HG02884 (cell line): ENCODE results near the gene ZCWPW1.
A peak's percentile ranks its signal among the peaks of the same experiment; 100 is the strongest.
"Not testable (repeated sequence)": the region's sequence is repeated elsewhere in the genome, so short reads cannot be mapped to it uniquely, and the experiment has no call there.

Experiments
- ATAC-seq: cut with Tn5 transposase; IDR thresholded peaks from one replicate; pipeline ENCODE4 v1.9.1; 2021; ENCODE audit warnings: mild to moderate bottlenecking, moderate library complexity; ENCODE audit not compliant: unreplicated experiment

The ZCWPW1 gene

DNA sequence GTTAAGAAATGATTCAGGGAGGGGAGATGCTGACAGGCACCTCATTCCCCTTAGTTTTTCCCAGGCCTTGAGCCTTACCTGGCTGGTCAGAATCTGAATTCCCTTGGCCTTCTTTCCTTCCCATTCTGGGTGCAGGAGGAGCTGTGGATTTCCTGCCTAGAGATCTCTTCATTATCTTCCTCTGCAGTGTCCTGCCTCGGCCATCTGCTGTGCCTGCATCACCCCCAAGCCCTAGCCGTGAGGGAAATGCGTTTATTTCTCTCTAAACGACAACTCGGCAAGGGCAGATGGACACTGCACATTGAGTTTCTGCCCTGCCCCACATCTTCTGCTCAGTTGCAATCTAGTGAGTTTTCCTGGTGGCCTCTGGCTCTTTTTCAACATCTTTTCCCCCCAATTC is 26.7 kb downstream of the ZCWPW1 start:
- ATAC-seq: no peak

DNA sequence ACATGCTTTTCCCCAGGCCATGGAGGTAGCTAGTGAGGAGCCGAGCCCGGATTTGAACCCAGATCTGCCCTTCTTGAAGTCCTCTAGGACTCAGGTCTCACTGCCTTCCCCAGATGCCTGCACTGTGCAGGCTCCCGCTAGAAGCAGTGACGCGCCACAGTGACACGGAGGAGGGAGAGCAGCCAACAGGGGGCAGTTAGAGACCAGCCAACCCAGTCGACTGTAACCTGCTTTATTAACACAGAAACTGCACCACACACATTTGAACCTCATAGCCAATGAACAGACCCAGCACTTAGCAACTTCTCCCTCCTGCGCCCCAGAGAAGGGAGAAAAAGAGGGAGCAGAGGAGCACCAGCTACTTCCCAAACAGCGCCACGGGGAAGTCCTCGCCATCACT is 27.8 kb downstream of the ZCWPW1 start:
- ATAC-seq: no peak

DNA sequence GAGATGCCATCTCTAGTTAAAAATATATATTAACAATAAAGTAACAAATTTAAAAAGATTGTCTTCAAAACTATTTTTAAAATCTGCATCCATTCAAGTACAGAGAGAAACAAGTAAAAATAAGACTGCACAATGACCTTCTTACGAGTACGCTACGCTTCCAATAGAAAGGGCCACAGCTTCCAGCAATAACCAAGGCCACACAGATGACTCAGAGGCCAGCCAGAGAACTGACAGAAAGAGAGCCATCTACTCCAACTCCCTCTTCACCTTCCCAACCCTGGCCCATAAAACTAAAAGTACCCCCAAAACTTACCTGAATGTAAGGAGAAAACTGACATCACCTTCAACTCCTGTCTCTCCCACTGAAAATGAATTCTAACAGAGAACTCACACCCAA is 28.5 kb downstream of the ZCWPW1 start:
- no peak for ATAC-seq

DNA sequence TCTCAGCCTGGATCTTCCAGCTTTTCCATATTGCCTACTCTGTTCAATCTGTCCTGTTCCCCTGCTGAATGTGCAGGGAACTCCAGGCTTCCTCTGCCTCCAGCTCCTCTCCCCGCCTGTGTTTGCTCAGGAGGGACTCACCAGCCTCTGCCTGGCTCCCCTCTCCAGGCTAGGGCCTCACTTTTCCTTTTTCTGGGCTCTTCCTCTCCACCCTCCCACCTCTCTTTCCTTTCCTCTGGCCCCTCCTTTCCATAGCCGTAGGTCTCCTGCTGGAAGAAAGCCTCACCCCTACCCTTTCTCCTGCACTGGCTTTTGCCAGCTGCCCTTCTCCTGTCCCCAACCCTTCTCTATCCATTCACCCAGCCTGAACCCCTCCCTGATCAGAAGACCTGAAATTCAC is 30.3 kb downstream of the ZCWPW1 start:
- ATAC-seq: no peak

DNA sequence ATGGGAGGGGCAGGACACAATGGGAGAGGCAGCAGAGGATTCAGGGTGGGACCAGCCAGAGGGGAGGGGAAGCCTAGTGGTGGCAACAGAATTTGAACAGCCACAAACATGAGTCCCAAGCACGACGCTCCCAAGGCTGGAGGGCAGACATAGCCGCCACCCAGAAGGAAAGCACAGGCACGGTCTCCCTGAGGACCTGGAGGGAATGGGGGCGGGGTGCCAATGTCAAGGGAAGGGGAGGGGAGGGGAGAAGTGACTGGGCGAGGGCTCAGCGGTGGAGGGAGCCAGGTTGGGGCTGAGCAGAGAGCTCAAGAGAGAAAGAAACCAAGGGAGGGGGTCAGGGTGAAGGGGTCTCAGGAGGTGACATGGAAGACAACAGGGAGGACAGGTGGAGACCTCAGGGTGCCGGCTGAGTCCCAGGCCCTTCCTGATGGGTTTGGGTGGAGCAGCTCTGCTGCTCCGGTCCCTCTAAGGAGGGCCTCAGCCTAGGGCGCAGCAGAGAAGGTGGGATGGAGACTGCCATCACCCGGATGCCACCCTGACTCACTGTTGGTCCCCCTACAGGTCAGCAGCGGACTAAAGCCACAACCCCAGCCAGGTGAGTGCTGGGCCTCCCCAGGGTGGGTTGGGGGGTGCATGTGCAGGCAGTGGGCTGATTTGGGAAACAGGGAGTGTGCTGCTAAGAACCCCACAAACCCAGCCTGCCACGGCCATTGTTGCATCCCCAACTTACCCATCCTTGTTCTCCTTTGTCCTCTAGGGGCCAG is 31.0 kb downstream of the ZCWPW1 start:
- no peak for ATAC-seq

DNA sequence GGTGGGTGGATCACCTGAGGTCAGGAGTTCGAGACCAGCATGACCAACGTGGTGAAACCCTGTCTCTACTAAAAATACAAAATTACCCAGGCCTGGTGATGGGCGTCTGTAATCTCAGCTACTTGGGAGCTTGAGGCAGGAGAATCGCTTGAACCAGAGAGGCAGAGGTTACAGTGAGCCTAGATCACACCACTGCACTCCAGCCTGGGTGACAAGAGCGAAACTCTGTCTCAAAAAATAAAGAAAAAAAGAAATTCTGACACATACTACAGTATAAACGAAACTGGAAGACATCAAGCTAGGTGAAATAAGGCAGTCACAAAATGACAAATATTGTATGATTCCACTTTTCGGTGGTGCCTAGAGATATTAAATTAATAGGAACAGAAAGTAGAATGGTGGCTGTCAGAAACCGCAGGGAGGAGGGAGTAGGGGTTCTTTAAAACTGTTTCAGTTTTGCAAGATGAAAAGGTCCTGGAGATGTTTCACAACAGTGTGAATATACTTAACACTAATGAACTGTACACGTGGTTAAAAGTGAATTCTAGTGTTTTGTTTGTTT is 32.0 kb downstream of the ZCWPW1 start:
- ATAC-seq: peak; percentile 85

DNA sequence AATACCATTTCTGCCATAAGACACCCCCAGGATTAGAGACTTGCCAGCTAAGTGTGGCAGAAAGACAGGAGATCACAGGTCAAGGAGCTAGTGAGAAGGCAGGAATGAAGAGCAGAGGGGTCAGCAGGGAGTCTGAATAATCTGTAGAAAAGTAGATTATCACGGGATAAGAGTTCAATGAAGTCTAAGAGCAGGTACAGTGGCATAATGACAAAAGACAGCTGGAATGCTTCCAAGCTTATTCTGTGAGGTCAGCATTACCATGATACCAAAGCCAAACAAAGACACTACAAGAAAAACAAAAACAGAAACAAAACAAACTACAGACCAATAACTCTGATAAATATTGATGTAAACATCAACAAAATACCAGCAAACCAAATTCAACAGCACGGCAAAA is 34.4 kb downstream of the ZCWPW1 start:
- ATAC-seq: no peak

DNA sequence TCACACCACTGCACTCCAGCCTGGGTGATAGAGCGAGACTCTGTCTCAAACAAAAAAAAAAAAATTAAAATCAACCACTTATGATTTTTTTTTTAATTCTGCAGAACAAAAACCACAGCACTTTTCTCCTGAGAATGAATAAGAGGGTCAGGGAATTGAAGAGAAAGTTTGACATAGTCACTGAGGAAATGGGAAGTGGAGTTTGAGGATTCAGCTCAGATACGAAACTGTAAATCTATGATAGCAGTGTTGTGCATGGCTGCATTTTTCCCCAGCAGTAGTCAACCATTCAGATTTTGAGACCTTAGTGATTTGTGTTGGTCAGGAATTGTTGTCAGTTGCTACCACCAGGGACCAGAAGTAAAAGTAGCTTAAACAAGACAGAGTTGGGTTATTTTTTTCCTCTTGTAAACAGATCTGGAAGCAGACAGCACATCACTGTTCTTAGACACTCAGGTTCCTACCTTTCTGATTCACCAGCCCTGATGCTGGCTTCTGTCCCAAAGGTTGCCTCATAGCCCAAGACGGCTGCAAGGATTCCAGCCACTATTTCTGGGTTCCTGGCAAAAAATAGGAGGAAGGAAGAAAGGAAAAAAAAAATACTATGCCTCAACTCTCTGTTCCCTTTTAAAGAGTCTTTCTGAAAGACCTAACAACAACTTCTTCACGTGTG is 35.1 kb downstream of the ZCWPW1 start:
- ATAC-seq: no peak

DNA sequence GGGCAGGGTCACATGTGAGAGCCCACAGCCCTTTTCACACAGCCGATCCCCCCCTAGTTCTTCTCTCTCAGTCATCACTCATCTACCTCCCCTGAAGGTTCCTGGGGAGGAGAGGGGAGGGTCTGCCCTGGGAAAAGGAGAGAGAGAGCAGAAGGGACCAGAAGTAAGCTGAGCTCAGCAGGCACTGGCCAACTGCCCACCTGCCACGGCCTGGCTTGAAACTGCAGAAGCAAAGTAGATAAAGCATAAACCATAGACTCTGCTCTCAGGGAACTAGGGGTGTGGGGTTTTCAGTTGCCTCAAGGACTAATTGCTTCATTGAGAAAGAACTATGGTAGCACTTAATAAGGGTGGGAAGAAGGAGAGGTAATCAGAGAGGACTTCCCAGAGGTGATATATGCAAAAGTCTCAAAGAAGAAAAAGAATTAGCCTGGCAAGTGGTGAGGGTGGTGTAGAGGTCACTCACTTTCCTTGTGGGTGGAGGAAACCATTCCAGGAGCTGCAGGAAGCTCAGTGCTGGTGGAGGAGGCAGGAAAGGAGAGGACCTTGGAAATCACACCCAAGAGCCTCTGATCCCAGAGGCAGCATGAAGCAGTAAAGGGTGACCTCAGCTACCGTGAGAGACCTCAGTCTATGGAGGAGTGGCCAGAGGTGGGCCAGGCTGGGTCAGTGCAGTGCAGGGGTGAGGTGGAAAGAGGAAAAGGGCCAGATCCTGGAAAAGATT is 38.1 kb downstream of the ZCWPW1 start:
- ATAC-seq: no peak

DNA sequence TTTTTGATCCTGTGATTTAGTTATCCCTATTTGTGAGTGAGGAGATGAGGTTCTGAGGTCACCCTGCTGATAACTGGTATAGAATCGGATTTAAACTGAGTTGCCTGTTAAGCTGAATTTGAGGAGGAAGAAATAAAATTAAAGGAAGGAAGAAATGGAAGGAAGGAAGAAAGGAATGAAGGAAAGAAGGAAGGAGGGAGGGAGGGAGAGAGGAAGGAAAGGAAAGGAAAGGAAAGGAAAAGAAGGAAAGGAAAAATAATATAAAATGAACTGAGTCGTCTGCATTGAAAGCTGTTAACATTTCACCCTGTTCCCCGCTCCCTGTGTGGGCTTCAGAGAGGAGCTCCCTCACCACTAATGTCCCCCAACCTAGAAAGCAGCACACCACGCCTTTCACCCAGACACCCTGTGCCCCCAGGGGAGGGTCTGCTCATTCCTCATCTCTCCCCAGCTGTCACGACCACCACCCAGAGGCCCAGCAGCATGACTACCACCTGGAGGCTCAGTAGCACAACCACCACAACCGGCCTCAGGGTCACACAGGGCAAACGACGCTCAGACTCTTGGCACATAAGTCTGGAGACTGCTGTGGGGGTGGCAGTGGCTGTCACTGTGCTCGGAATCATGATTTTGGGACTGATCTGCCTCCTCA is 38.9 kb downstream of the ZCWPW1 start:
- no peak for ATAC-seq

DNA sequence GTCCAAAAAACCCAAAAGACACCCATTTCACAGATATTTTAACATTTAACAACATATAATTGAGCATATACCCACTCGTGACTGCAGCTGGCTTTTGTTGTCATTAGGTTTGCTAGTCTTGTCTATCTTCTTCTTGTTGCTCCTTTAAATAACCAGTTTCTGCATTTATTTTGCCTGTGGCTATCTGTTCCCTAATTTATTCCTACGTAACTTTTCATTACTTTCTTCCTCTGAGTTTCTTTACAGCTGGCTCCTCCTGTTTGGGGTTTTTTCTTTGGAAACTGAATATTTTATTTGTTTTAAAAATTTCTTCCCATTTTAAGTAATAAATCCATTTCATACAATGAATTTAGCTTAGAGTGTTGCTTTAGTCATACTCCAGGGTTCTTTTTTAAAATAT is 40.8 kb downstream of the ZCWPW1 start:
- ATAC-seq: no peak

DNA sequence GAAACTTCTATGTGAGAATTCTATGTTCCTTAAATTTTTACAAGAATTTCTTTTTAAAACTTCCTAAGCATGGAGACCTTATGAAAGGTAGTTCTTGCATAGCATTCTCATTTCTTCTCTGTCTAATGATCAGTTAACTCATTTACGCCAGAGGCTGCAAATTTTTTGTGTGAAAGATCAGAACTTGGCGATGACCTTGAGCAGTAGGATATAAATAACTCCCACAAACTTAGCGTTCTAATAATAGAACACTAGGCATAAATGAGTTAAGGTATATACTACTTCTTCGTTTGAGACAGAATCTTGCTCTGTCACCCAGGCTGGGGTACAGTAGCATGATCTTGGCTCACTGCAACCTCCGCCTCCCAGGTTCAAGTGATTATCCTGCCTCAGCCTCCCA is 41.6 kb downstream of the ZCWPW1 start:
- no peak for ATAC-seq

DNA sequence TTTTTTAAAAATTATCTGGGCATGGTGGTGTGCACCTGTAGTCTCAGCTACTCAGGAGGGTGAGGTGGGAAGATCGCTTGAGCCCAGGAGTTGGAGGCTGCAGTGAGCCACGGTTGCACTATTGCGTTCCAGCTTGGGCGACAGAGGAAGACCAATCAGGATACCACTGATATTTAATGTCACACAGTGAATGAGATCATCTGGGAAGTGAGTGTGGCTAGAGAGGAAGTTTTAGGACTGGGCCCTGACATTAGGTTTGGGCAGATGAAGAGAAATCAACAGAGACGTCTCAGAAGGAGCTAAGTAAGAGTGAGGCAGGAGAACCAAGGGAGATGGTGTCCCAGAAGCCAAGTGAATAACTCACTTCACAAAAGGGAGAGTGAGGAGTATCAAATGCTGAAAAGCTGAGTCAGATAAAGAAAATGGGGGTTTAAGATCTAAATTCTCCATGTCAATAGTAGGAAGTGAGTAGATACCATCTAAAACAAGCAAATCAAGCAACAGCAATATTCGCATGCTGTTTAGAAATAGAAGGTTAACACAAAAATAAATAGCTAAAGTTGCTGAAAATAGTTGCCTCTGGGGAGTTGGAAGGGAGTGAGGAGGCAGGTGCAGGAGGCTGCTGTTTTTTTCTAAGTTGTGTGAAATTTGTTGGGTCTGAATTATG is 43.7 kb downstream of the ZCWPW1 start:
- ATAC-seq: no peak

DNA sequence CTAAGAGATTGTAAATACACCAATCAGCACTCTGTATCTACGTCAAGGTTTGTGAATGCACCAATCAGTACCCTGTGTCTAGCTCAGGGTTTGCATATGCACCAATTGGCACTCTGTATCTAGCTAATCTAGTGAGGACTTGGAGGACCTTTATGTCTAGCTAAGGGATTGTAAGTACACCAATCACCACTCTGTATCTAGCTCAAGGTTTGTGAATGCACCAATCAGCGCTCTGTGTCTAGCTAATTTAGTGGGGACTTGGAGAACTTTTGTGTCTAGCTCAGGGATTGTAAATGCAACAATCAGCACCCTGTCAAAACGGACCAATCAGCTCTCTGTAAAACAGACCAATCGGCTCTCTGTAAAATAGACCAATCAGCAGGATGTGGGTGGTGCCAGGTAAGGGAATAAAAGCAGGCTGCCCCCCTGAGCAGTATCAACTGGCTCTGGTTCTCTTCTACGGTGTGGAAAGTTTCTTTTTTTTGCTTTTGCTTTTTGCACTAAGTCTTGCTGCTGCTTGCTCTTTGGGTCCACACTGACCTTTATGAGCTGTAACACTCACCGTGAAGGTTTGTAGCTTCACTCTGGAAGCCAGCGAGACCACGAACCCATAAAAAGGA is 46.2 kb downstream of the ZCWPW1 start:
- not testable (repeated sequence) for ATAC-seq

DNA sequence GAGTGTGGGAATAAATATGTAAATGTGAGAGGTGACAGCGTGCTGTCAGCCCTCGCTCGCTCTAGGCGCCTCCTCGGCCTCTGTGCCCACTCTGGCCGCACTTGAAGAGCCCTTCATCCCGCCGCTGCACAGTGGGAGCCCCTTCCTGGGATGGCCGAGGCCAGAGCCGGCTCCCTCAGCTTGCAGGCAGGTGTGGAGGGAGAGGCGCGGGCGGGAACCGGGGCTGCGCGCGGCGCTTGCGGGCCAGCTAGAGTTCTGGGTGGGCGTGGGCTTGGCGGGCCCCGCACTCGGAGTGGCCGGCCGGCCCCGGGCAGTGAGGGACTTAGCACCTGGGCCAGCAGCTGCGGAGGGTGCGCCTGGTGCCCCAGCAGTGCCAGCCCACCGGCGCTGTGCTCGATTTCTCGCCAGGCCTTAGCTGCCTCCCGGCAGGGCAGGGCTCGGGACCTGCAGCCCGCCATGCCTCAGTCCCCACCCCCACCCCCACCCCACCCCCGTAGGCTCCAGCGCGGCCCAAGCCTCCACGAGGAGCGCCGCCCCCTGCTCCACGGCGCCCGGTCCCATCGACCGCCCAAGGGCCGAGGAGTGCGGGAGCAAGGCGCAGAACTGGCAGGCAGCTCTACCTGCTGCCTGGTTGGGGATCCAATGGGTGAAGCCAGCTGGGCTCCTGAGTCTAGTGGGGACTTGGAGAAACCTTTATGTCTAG is 46.8 kb downstream of the ZCWPW1 start:
- not testable (repeated sequence) for ATAC-seq

DNA sequence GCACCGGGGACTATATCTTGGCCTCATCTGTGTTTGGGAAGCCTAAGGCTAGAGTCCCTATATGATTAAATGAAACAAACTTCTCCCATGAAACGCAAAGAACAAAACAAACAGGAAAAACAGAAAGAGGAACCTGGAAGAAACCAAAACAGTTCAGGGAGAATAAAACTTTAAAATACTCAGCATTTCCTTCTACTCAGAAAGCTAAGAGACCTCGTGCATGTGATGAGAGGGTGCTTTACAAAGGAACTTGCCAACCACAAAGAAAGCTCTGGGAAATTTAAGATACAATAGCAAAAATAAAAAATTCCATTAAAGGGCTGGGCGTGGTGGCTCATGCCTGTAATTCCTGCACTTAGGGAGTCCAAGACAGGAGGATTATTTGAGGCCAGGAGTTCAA is 48.3 kb downstream of the ZCWPW1 start:
- ATAC-seq: no peak

DNA sequence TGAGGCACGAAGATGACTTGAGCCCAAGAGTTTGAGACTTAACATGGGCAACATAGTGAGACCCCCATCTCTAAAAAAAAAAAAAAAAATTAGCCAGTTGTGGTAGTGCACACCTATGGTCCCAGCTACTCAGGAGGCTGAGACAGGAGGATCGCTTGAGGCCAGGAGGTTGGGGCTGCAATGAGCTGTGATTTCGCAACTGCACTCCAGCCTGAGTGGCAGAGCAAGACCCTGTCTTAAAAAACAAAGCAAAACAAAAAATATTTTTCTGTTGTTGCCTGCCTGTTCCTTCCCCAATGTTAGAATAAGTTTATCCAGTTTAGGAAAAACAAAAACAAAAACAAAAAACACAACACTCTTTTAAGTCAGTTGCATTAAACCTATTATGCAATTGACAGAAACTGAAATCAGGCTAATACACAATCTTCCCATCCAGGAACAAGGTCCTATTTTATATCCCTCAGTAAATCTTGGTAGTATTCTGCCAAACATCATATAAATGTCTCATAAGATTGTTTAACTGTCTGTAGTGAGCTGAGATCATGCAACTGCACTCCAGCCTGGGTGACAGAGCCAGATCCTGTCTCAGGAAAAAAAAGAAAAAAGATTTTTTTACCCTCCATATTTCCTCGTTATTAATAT is 50.3 kb downstream of the ZCWPW1 start:
- no peak for ATAC-seq

DNA sequence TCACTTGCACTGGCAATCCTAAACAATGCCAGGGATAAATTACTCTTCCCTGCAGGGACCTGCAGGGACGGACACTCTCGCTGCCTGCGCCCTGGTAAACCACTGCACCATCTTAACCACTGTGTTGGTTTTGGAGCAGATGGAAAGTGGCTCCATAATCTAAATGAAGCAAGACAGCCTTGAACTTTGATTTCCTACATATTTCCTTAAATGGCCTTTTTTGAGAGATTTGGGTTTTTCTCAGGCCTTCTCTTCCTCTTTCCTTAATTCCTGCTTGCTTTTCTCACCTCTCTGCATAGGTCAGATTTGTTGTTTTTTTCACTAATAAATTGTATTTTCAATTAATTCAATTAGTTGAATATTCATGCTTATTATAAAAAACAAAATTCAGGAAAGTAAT is 52.4 kb downstream of the ZCWPW1 start:
- ATAC-seq: no peak

DNA sequence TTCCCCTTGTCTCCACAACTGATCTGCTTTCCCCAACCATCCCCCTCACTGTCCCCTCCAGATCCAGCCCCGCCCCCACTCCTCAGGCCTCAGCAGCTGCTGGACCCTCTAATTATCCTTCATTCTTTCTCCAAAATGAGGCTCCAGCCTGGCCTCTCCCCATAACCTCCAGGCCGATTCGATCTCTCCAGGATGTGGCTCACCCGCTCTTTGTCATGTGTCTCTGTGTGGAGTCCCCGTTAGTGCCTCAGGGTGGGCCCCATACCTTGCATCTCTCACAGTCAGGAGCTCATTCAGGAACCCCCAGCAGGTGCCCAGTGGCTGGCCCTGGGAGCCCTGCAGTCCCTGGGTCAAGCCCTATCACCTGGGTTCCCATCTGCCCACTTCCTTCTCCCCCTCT is 53.9 kb downstream of the ZCWPW1 start:
- ATAC-seq: no peak
